ENCODE data around the gene ANGPT4.

DNA sequence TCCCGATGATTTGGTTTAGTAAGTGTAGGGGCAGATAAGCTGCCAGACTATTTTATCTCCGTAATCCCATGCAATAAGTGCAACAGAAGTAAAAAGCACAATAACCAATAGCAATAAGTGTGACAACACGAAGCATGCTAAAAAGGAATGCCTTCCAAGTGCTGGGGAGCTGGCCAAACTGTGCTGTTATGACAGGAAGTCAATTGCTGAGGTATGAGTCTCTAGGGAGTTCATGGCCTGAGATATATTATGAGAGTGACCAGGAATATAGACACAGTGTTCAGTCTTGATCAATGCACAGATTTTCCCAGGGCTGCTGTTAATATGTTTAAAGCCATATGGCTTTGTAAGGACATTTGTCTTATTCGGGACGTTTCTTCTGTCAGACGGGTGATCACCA lies 10.5 kb upstream of the ANGPT4 start:
- TF ChIP-seq, protein P1, sequence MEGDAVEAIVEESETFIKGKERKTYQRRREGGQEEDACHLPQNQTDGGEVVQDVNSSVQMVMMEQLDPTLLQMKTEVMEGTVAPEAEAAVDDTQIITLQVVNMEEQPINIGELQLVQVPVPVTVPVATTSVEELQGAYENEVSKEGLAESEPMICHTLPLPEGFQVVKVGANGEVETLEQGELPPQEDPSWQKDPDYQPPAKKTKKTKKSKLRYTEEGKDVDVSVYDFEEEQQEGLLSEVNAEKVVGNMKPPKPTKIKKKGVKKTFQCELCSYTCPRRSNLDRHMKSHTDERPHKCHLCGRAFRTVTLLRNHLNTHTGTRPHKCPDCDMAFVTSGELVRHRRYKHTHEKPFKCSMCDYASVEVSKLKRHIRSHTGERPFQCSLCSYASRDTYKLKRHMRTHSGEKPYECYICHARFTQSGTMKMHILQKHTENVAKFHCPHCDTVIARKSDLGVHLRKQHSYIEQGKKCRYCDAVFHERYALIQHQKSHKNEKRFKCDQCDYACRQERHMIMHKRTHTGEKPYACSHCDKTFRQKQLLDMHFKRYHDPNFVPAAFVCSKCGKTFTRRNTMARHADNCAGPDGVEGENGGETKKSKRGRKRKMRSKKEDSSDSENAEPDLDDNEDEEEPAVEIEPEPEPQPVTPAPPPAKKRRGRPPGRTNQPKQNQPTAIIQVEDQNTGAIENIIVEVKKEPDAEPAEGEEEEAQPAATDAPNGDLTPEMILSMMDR (IDR thresholded peaks at IDR 0.05), result no peak
- TF ChIP-seq POLR2A (IDR thresholded peaks at IDR 0.05), result no peak

All from body of pancreas (tissue), 4 donors.